ENCODE data around the gene SUPV3L1.

DNA sequence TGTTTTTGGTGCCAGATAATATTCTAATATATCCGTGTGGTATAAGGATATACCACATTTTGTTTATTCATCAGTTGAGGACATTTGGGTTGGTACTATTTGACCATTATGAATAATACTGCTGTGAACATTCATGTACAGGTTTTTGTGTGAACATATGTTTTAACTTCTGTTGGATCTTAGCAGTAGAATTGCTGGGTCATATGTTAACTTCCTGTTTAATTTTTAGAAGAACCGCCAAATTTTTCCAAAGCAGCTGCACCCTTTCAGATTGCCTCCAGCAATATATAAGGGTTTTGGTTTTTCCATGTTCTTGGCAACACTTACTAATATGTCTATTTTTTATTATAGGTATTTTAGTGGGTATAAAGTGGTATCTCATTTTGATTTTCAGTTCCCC lies 33.3 kb upstream of the SUPV3L1 start:
- no peak for TF ChIP-seq YY1 (IDR thresholded peaks at IDR 0.05; ENCODE audit: low read depth)
- TF ChIP-seq, protein P1, sequence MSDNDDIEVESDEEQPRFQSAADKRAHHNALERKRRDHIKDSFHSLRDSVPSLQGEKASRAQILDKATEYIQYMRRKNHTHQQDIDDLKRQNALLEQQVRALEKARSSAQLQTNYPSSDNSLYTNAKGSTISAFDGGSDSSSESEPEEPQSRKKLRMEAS (IDR thresholded peaks at IDR 0.05) = no peak
- no peak for TF ChIP-seq NFIC (IDR thresholded peaks at IDR 0.05)
- TF ChIP-seq RAD21 (IDR thresholded peaks at IDR 0.05; ENCODE audit: low read depth) = no peak
- TF ChIP-seq, protein P2, sequence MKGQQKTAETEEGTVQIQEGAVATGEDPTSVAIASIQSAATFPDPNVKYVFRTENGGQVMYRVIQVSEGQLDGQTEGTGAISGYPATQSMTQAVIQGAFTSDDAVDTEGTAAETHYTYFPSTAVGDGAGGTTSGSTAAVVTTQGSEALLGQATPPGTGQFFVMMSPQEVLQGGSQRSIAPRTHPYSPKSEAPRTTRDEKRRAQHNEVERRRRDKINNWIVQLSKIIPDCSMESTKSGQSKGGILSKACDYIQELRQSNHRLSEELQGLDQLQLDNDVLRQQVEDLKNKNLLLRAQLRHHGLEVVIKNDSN (IDR thresholded peaks at IDR 0.05) = no peak

All from Ishikawa (cell line).